HCT116 (cell line): ENCODE data around the gene RIC8B. TPM values are rescaled to one million over a fixed set of nuclear protein-coding genes. Genes with fewer than 3 reads are reported as not detected.

Experiments used
- ATAC-seq: fragments of 200-7000 bp; cut with Tn5 transposase; 2 replicates; pipeline ENCODE4 v1.9.1; 2020; ENCODE audit warnings: mild to moderate bottlenecking, moderate library complexity
- BruUV-seq: library from RNA; stranded (reverse); fragments of 400-500 nt; replicated peaks from 2 replicates; lab custom pipeline; 2021; lab: Mats Ljungman, UMichigan
- CTCF ChIA-PET: fragments of 300-600 bp; sonication (Branson Sonifier 250); formaldehyde crosslinking; loops from one replicate; lab custom pipeline; 2021; ENCODE audit warnings: antibody characterized with exemption; lab: Charles Lee
- POLR2A ChIA-PET: fragments of 300-600, 350-600 bp; sonication (Branson Sonifier 250); formaldehyde crosslinking; loops from one replicate; lab custom pipeline; 2021; ENCODE audit warnings: antibody characterized with exemption; lab: Charles Lee
- RAD21 ChIA-PET, 2 experiments: fragments of 300-600 bp; sonication (Branson Sonifier 250); formaldehyde crosslinking; loops; one replicate each; lab custom pipeline; 2023; ENCODE audit warnings: low total read pairs in 2 of 2; ENCODE audit not compliant: uncharacterized antibody in 2 of 2, unreplicated experiment in 2 of 2, low non-redundant PET in 1 of 2; lab: Charles Lee
- DNase-seq: peaks from one replicate; pipeline ENCODE4 v3.0.0-alpha.2; 2010; ENCODE audit warnings: low read depth, low spot score
- H2AFZ ChIP-seq: fragments of 200-600 bp; shearing (Covaris generic), sonication (generic); 2 replicates; pipeline ENCODE4 v1.6.1; 2017; ENCODE audit warnings: low read depth, mixed run types, mixed read lengths, antibody characterized with exemption, low read length; ENCODE audit not compliant: poor library complexity, severe bottlenecking
- H3K27ac ChIP-seq: 2 replicates; pipeline ENCODE4 v1.5.1; 2012; ENCODE audit warnings: low read depth, low read length
- H3K27me3 ChIP-seq: fragments of 200-600 bp; sonication (generic); 2 replicates; pipeline ENCODE4 v1.6.1; 2016; ENCODE audit warnings: mixed run types, low read length, mixed read lengths; ENCODE audit not compliant: insufficient read depth
- H3K36me3 ChIP-seq, 2 experiments: fragments of 200-500 bp in 1 of 2; fragments of 200-600 bp in 1 of 2; sonication (Bioruptor generic) in 1 of 2; sonication (generic) in 1 of 2; 2 replicates each; pipeline versions ENCODE4 v1.5.1 to v1.6.1; 2014 to 2016; ENCODE audit warnings: low read length in 2 of 2, inconsistent platforms in 1 of 2, mixed read lengths in 1 of 2, mixed run types in 1 of 2; ENCODE audit not compliant: insufficient read depth in 2 of 2, control insufficient read depth in 1 of 2
- H3K4me1 ChIP-seq, 2 experiments: fragments of 200-600 bp in 1 of 2; sonication (generic) in 1 of 2; 2 replicates each; pipeline versions ENCODE4 v1.5.1 to v1.6.1; 2012 to 2017; ENCODE audit warnings: low read length in 2 of 2, inconsistent platforms in 1 of 2, mild to moderate bottlenecking in 1 of 2, mixed read lengths in 1 of 2, mixed run types in 1 of 2, moderate library complexity in 1 of 2; ENCODE audit not compliant: insufficient read depth in 2 of 2, control insufficient read depth in 1 of 2
- H3K4me2 ChIP-seq: fragments of 200-600 bp; sonication (generic); 2 replicates; pipeline ENCODE4 v1.6.1; 2017; ENCODE audit warnings: mixed run types, low read length, mixed read lengths
- H3K4me3 ChIP-seq, 2 experiments: fragments of 200-600 bp in 1 of 2; sonication (generic) in 1 of 2; replicated peaks in 1 of 2; 2 replicates each; pipeline ENCODE4 v1.5.1; 2011 to 2016; ENCODE audit warnings: low read length in 2 of 2, control low read depth in 1 of 2, low read depth in 1 of 2, mild to moderate bottlenecking in 1 of 2, mixed read lengths in 1 of 2, mixed run types in 1 of 2
- H3K79me2 ChIP-seq: fragments of 200-600 bp; sonication (generic); 2 replicates; pipeline ENCODE4 v1.6.1; 2017; ENCODE audit warnings: mild to moderate bottlenecking, mixed run types, low read length, moderate library complexity, mixed read lengths; ENCODE audit not compliant: insufficient read depth
- H3K9ac ChIP-seq: fragments of 200-600 bp; sonication (generic); 2 replicates; pipeline ENCODE4 v1.6.1; 2016; ENCODE audit warnings: low read length, mixed read lengths
- H3K9me2 ChIP-seq: fragments of 200-600 bp; sonication (generic), shearing (Covaris generic); 2 replicates; pipeline ENCODE4 v1.6.1; 2017; ENCODE audit warnings: mixed run types, mild to moderate bottlenecking, moderate library complexity; ENCODE audit not compliant: insufficient read depth
- H3K9me3 ChIP-seq, 2 experiments: fragments of 200-500 bp in 1 of 2; fragments of 200-600 bp in 1 of 2; sonication (Bioruptor generic) in 1 of 2; sonication (generic) in 1 of 2; 2 replicates each; pipeline ENCODE4 v1.6.1; 2014 to 2017; ENCODE audit warnings: low read length in 2 of 2, mixed read lengths in 2 of 2, inconsistent platforms in 1 of 2, low read depth in 1 of 2, mild to moderate bottlenecking in 1 of 2, mixed run types in 1 of 2, moderate library complexity in 1 of 2; ENCODE audit not compliant: control insufficient read depth in 1 of 2, insufficient read depth in 1 of 2
- H4K20me1 ChIP-seq: fragments of 200-600 bp; sonication (generic), shearing (Covaris generic); 2 replicates; pipeline ENCODE4 v1.6.1; 2017; ENCODE audit warnings: mixed run types, mild to moderate bottlenecking, moderate library complexity; ENCODE audit not compliant: insufficient read depth
- CBX3 ChIP-seq: IDR thresholded peaks from 2 replicates; pipeline ENCODE4 v1.6.1; 2012; ENCODE audit warnings: low read depth
- CTCF ChIP-seq, 3 experiments: fragments of 200-600 bp in 1 of 3; sonication (generic) in 1 of 3; IDR thresholded peaks in 2 of 3; conservative IDR thresholded peaks in 1 of 3; 2 replicates each; pipeline ENCODE4 v1.5.1; 2012 to 2017; ENCODE audit warnings: low read depth in 2 of 3, low read length in 2 of 3, antibody characterized with exemption in 1 of 3, borderline replicate concordance in 1 of 3, control low read depth in 1 of 3, mild to moderate bottlenecking in 1 of 3, mixed read lengths in 1 of 3, mixed run types in 1 of 3, moderate library complexity in 1 of 3; ENCODE audit not compliant: insufficient read depth in 1 of 3
- EGR1 ChIP-seq: IDR thresholded peaks from 2 replicates; pipeline ENCODE4 v1.6.1; 2012; ENCODE audit warnings: low read depth
- ELF1 ChIP-seq: IDR thresholded peaks from 2 replicates; pipeline ENCODE4 v1.6.1; 2012; ENCODE audit warnings: low read depth, borderline replicate concordance
- EZH2 ChIP-seq: fragments of 200-600 bp; sonication (generic); IDR thresholded peaks from 2 replicates; pipeline ENCODE4 v1.6.1; 2017; ENCODE audit warnings: antibody characterized with exemption, mixed run types
- EZH2phosphoT487 ChIP-seq: fragments of 200-600 bp; IDR thresholded peaks from 2 replicates; pipeline ENCODE4 v1.6.1; 2018; ENCODE audit warnings: antibody characterized with exemption, borderline replicate concordance
- FOSL1 ChIP-seq: IDR thresholded peaks from 2 replicates; pipeline ENCODE4 v1.6.1; 2012; ENCODE audit warnings: low read depth
- JUND ChIP-seq: IDR thresholded peaks from 2 replicates; pipeline ENCODE4 v1.6.1; 2012
- MAX ChIP-seq: IDR thresholded peaks from 2 replicates; pipeline ENCODE4 v1.6.1; 2012
- POLR2A ChIP-seq: IDR thresholded peaks from 2 replicates; pipeline ENCODE4 v1.7.0; 2011; ENCODE audit warnings: borderline replicate concordance; ENCODE audit not compliant: insufficient read depth, insufficient read length; ENCODE audit errors: extremely low read depth
- POLR2AphosphoS5 ChIP-seq: IDR thresholded peaks from 2 replicates; pipeline ENCODE4 v1.6.1; 2011; ENCODE audit warnings: mild to moderate bottlenecking, low read depth, low read length, moderate library complexity
- REST ChIP-seq: IDR thresholded peaks from 2 replicates; pipeline ENCODE4 v1.6.1; 2012; ENCODE audit warnings: low read depth
- SIN3A ChIP-seq: IDR thresholded peaks from 2 replicates; pipeline ENCODE4 v1.6.1; 2012; ENCODE audit warnings: low read depth
- SP1 ChIP-seq: IDR thresholded peaks from 2 replicates; pipeline ENCODE4 v1.6.1; 2012; ENCODE audit warnings: low read depth
- SRF ChIP-seq: IDR thresholded peaks from 2 replicates; pipeline ENCODE4 v1.6.1; 2012; ENCODE audit warnings: low read depth
- TCF7L2 ChIP-seq: IDR thresholded peaks from 2 replicates; pipeline ENCODE4 v1.7.0; 2011; ENCODE audit warnings: borderline replicate concordance, inconsistent platforms; ENCODE audit not compliant: insufficient read depth, insufficient read length; ENCODE audit errors: extremely low read depth
- YY1 ChIP-seq: IDR thresholded peaks from 2 replicates; pipeline ENCODE4 v1.6.1; 2011; ENCODE audit warnings: low read length, low read depth, moderate library complexity, mild to moderate bottlenecking; ENCODE audit not compliant: insufficient replicate concordance; ENCODE audit errors: extremely low read depth
- ZBTB33 ChIP-seq: IDR thresholded peaks from 2 replicates; pipeline ENCODE4 v1.6.1; 2011; ENCODE audit warnings: mild to moderate bottlenecking, low read length, moderate library complexity; ENCODE audit not compliant: insufficient replicate concordance; ENCODE audit errors: extremely low read depth
- ZFX ChIP-seq: fragments of 450-650 bp; IDR thresholded peaks from 2 replicates; pipeline ENCODE4 v1.6.1; 2017
- ZNF274 ChIP-seq: fragments of 200-500 bp; sonication (Bioruptor generic); IDR thresholded peaks from 2 replicates; pipeline ENCODE4 v1.6.1; 2014; ENCODE audit warnings: mild to moderate bottlenecking, low read depth, low read length, inconsistent platforms
- intact Hi-C: fragments of 100-400 bp; cut with micrococcal nuclease; formaldehyde crosslinking; loops from 2 replicates; pipeline ENCODE4 v1.10.0; 2022
- total RNA-seq: library from RNA; stranded (reverse); gene quantifications from one replicate; pipeline ENCODE4 v1.2.1, GENCODE V29; 2021; ENCODE audit not compliant: unreplicated experiment

RIC8B gene
- total RNA-seq, 1 experiment from 2014 or later, result 16.7 TPM

GRCh38 chr12:106769078-106769477 is 5.4 kb upstream of the RIC8B start:
- no peak for ATAC-seq
- no peaks in the 10 kb centered on the region for H3K9me2 ChIP-seq
- H2AFZ ChIP-seq, result no peak overlapping the region
- no peaks in the 10 kb centered on the region for H3K79me2 ChIP-seq
- H3K27ac ChIP-seq, result no peak overlapping the region
- DNase-seq, result no peak
- no peak overlapping the region for H3K4me3 ChIP-seq
- intact Hi-C loops, result no loop called here
- ChIA-PET CTCF (no interaction called here), POLR2A (no interaction called here), RAD21 (no interaction called here)
- H3K27me3 ChIP-seq, result no peaks in the 10 kb centered on the region
- peaks cover 0 to 8% of the 10 kb centered on the region in 2 experiments; a peak in 2 of 4 replicates for H3K4me1 ChIP-seq
- no peaks in the 10 kb centered on the region for H4K20me1 ChIP-seq
- H3K36me3 ChIP-seq, result no peaks in the 10 kb centered on the region
- BruUV-seq, result no TSS peak
- H3K9ac ChIP-seq, result no peak overlapping the region
- H3K9me3 ChIP-seq, result no peaks in the 10 kb centered on the region
- TF ChIP-seq EZH2 (no peak), EZH2phosphoT487 (no peak), SP1 (no peak), EGR1 (no peak), CTCF (IDR thresholded peaks at IDR 0.05 in 2 of 3, conservative IDR thresholded peaks at IDR 0.05 in 1 of 3; ENCODE audit: borderline replicate concordance in 1 of 3, insufficient read depth in 1 of 3, low read depth in 2 of 3, low read length in 2 of 3) (no peak), ZBTB33 (no peak), SIN3A (no peak), MAX (no peak), ELF1 (no peak), ZNF274 (no peak), REST (no peak), CBX3 (no peak), YY1 (no peak), POLR2AphosphoS5 (no peak), POLR2A (no peak), FOSL1 (no peak), SRF (no peak), TCF7L2 (no peak), ZFX (no peak), JUND (no peak)
- no peak overlapping the region for H3K4me2 ChIP-seq
